Right atrium auricular region (tissue), 2 donors: ENCODE measurements around the gene FLOT2. TPM values are rescaled to one million over a fixed set of nuclear protein-coding genes. Genes with fewer than 3 reads are reported as not detected.

Source experiments
- DNase-seq: peaks from one replicate; pipeline ENCODE4 v3.0.0-alpha.2; 2019; ENCODE audit warnings: low spot score
- H3K27ac ChIP-seq, 2 donors: fragments of 200-600 bp; sonication (generic); 1 replicate in 1 of 2; 2 replicates in 1 of 2; pipeline ENCODE4 v1.5.1; 2016 to 2019
- H3K27me3 ChIP-seq, 2 donors: fragments of 200-600 bp; sonication (generic); one replicate each; pipeline versions ENCODE4 v1.5.1 to v1.6.0; 2017 to 2019
- H3K36me3 ChIP-seq: fragments of 200-600 bp; sonication (generic); one replicate; pipeline ENCODE4 v1.5.1; 2016
- H3K4me1 ChIP-seq, 2 donors: fragments of 200-600 bp; sonication (generic); one replicate each; pipeline versions ENCODE4 v1.5.1 to v1.6.0; 2017 to 2019
- H3K4me3 ChIP-seq, 2 donors: fragments of 200-600 bp; sonication (generic); 1 replicate in 1 of 2; 2 replicates in 1 of 2; pipeline ENCODE4 v1.5.1; 2017 to 2019; ENCODE audit warnings: mild to moderate bottlenecking in 1 of 2, moderate library complexity in 1 of 2
- H3K9me3 ChIP-seq, 2 donors: fragments of 200-600 bp; sonication (generic); one replicate each; pipeline ENCODE4 v1.5.1; 2019
- CTCF ChIP-seq, 2 donors: fragments of 200-600 bp; sonication (generic); IDR thresholded peaks; one replicate each; pipeline ENCODE4 v1.5.1; 2019; ENCODE audit warnings: antibody characterized with exemption in 2 of 2
- total RNA-seq, 2 donors: library from RNA; depleted of rRNA; stranded (reverse); fragments of >200 nt; gene quantifications; one replicate each; pipeline ENCODE4 v1.1.0, GENCODE V29; 2016

FLOT2 gene
- total RNA-seq, 2 donors from 2014 or later: 52.8 to 57.7 TPM

- no peak for DNase-seq
Measured at GRCh38 chr17:28888832-28889231, 8.7 kb downstream of the FLOT2 start.

DNA sequence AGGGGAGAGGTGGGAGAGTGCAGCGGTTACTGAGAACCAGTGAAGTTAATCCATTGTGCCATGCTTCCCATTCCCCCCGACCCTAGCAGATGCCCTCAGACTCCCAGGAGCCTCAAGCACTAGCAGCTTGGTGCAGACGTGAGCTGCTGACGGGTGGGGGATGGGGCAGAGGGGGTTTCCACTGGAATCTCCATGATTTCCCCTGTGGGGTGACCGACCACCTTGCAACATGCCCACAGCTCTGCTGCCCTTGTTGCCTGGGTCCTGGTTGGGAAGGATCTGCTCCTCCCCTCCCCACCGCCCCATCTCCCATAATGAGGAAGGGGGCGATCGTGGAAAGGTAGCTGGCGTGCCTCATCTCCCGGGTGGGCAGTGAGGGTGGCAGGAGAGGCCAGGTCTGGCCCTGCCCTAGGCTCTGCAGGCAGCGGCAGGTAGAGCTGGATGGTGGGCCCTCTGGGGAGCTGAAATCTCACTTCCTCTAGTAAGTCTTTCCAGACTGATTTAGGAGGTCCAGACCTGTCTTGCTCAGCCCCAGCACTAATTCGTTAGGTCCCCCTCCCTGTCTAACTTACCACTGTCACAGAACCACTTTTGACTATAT, 9.6 kb downstream of the FLOT2 start:
- Histone ChIP-seq H3K4me3 (no peak overlapping the region), H3K4me1 (peaks cover 0 to 25% of the 10 kb centered on the region in 2 donors), H3K27ac (no peak overlapping the region), H3K9me3 (no peaks in the 10 kb centered on the region), H3K27me3 (no peaks in the 10 kb centered on the region), H3K36me3 (peaks cover 24% of the 10 kb centered on the region)
- no peak for DNase-seq
- no peak for TF ChIP-seq CTCF (IDR thresholded peaks at IDR 0.05)

More at GRCh38 chr17:28888832-28889231, 8.7 kb downstream of the FLOT2 start:
- Histone ChIP-seq H3K27me3 (no peaks in the 10 kb centered on the region), H3K4me1 (peaks cover 0 to 32% of the 10 kb centered on the region in 2 donors), H3K36me3 (peaks cover 18% of the 10 kb centered on the region), H3K27ac (no peak overlapping the region), H3K4me3 (no peak overlapping the region), H3K9me3 (no peaks in the 10 kb centered on the region)
- TF ChIP-seq CTCF (IDR thresholded peaks at IDR 0.05): no peak

DNA sequence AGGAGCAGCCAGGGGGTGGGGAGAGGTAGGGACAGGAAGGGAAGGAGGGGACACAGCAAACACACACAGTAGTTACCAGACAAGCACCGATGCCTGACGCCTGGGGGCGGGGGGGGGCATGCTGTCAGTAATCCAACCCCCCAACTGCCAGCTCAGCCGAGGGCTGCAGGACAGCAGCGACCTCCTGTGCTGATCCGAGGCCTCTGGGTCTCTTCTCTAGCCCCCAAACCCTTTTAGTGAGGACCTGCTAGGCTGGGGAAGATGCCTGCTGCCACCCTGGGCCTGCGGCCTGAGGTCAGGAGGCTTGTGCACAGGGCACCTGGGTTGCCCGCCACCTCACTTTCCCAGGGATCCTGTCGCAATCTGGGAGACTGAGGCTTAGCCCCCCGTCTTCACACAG, 11.6 kb downstream of the FLOT2 start:
- Histone ChIP-seq H3K27me3 (no peaks in the 10 kb centered on the region), H3K4me3 (no peak overlapping the region), H3K27ac (no peak overlapping the region), H3K4me1 (peaks cover 0 to 11% of the 10 kb centered on the region in 2 donors), H3K36me3 (peaks cover 44% of the 10 kb centered on the region), H3K9me3 (no peaks in the 10 kb centered on the region)
- DNase-seq: no peak
- TF ChIP-seq CTCF (IDR thresholded peaks at IDR 0.05): no peak

GRCh38 chr17:28885363-28885762, 12.2 kb downstream of the FLOT2 start:
- no peak overlapping the region for H3K4me3 ChIP-seq
- no peaks in the 10 kb centered on the region for H3K27me3 ChIP-seq
- H3K36me3 ChIP-seq: peaks cover 50% of the 10 kb centered on the region
- TF ChIP-seq CTCF (IDR thresholded peaks at IDR 0.05): no peak
- no peaks in the 10 kb centered on the region for H3K9me3 ChIP-seq
- H3K27ac ChIP-seq: no peak overlapping the region
- peaks cover 0 to 7% of the 10 kb centered on the region in 2 donors for H3K4me1 ChIP-seq
- DNase-seq: no peak

GRCh38 chr17:28883967-28884702, 13.4 kb downstream of the FLOT2 start:
- H3K4me3 ChIP-seq: no peak overlapping the region
- peaks cover 0 to under 1% of the 10 kb centered on the region in 2 donors for H3K4me1 ChIP-seq
- H3K36me3 ChIP-seq: peaks cover 62% of the 10 kb centered on the region
- TF ChIP-seq CTCF (IDR thresholded peaks at IDR 0.05): no peak
- H3K27ac ChIP-seq: no peak overlapping the region
- DNase-seq: no peak
- no peaks in the 10 kb centered on the region for H3K9me3 ChIP-seq
- no peaks in the 10 kb centered on the region for H3K27me3 ChIP-seq
